HEK293T (cell line): ENCODE measurements around the gene C12orf76.

Experiments used
- CTCF ChIA-PET: fragments of 350-600 bp; formaldehyde crosslinking; extraction: SDS; loops from one replicate; lab custom pipeline; 2021; ENCODE audit warnings: antibody characterized with exemption, inconsistent platforms; lab: Yijun Ruan, JAX
- POLR2A ChIA-PET: fragments of 350-600 bp; formaldehyde crosslinking; extraction: SDS; loops from one replicate; lab custom pipeline; 2020; ENCODE audit warnings: antibody characterized with exemption, inconsistent platforms; lab: Yijun Ruan, JAX
- DNase-seq: peaks from one replicate; pipeline ENCODE4 v3.0.0; 2012; ENCODE audit warnings: mixed read lengths; ENCODE audit errors: extremely low spot score
- ARNT ChIP-seq: fragments of 450-650 bp; IDR thresholded peaks from 2 replicates; pipeline ENCODE4 v1.6.1; 2017; ENCODE audit warnings: mild to moderate bottlenecking
- BHLHE40 ChIP-seq: fragments of 450-650 bp; IDR thresholded peaks from 2 replicates; pipeline ENCODE4 v1.6.1; 2016; ENCODE audit warnings: mild to moderate bottlenecking, moderate library complexity, borderline replicate concordance
- CTBP1 ChIP-seq: fragments of 450-650 bp; IDR thresholded peaks from 2 replicates; pipeline ENCODE4 v1.6.1; 2016; ENCODE audit warnings: borderline replicate concordance
- ELF4 ChIP-seq: fragments of 450-650 bp; IDR thresholded peaks from 2 replicates; pipeline ENCODE4 v1.6.1; 2017; ENCODE audit warnings: antibody characterized with exemption
- FOXA1 ChIP-seq: fragments of 450-650 bp; IDR thresholded peaks from 2 replicates; pipeline ENCODE4 v1.6.1; 2016; ENCODE audit warnings: mild to moderate bottlenecking
- FOXK2 ChIP-seq: fragments of 450-650 bp; IDR thresholded peaks from 2 replicates; pipeline ENCODE4 v1.6.1; 2016; ENCODE audit warnings: mild to moderate bottlenecking
- FOXM1 ChIP-seq: fragments of 450-650 bp; IDR thresholded peaks from 2 replicates; pipeline ENCODE4 v1.6.1; 2017; ENCODE audit warnings: mild to moderate bottlenecking, borderline replicate concordance
- HDGF ChIP-seq: fragments of 450-650 bp; IDR thresholded peaks from 2 replicates; pipeline ENCODE4 v1.6.1; 2017; ENCODE audit warnings: antibody characterized with exemption, borderline replicate concordance
- L3MBTL2 ChIP-seq: fragments of 450-650 bp; conservative IDR thresholded peaks from 2 replicates; pipeline ENCODE4 v1.6.1; 2016; ENCODE audit warnings: mild to moderate bottlenecking
- LEF1 ChIP-seq: fragments of 450-650 bp; IDR thresholded peaks from 2 replicates; pipeline ENCODE4 v1.6.1; 2017; ENCODE audit warnings: mild to moderate bottlenecking, borderline replicate concordance
- NFRKB ChIP-seq: fragments of 450-650 bp; IDR thresholded peaks from 2 replicates; pipeline ENCODE4 v1.6.1; 2016; ENCODE audit warnings: mild to moderate bottlenecking, moderate library complexity
- SP1 ChIP-seq: fragments of 450-650 bp; IDR thresholded peaks from 2 replicates; pipeline ENCODE4 v1.6.1; 2017
- SUZ12 ChIP-seq: fragments of 450-650 bp; IDR thresholded peaks from 2 replicates; pipeline ENCODE4 v1.6.1; 2016; ENCODE audit warnings: mild to moderate bottlenecking
- TARDBP ChIP-seq: fragments of 450-650 bp; IDR thresholded peaks from 2 replicates; pipeline ENCODE4 v1.6.1; 2016
- ZNF384 ChIP-seq: fragments of 450-650 bp; IDR thresholded peaks from 2 replicates; pipeline ENCODE4 v1.6.1; 2016
- TF ChIP-seq, protein P1 (sequence below): fragments of 450-650 bp; IDR thresholded peaks from 2 replicates; pipeline ENCODE4 v1.6.1; 2016

Gene C12orf76

DNA sequence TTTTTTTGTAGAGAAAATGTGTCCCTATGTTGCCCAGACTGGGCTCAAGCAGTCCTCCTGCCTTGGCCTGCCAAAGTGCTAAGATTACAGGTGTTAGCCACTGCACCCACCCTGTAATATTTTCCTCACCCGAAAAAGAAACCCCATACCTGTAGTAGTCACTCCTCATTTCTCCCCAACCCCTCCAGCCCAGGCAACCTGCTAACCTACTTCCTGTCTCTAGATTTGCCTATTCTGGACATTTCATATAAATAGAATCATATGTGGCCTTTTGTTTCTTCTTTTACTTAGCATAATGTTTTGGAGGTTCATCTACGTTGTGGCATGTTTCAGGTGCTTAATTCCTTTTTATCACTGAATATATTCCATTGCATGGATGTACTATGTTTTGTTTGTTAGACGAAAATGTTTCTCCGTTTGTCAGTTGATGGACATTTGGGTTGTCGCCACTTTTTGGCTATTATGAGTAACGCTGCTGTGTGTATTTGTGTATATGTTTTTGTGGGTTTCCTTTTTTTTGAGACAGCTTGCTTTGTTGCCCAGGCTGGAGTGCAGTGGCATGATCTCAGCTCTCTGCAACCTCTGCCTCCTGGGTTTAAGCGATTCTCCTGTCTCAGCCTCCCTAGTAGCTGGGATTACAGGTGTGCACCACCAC lies 42.9 kb downstream of the C12orf76 start:
- ChIA-PET POLR2A (no interaction called here), CTCF (no interaction called here)
- TF ChIP-seq ARNT (no peak), ZNF384 (no peak), TARDBP (no peak), FOXK2 (no peak), BHLHE40 (no peak), HDGF (no peak), L3MBTL2 (no peak), NFRKB (no peak), ELF4 (no peak), LEF1 (no peak), CTBP1 (no peak), SP1 (no peak), FOXA1 (no peak), FOXM1 (no peak)
- TF ChIP-seq, protein P1, sequence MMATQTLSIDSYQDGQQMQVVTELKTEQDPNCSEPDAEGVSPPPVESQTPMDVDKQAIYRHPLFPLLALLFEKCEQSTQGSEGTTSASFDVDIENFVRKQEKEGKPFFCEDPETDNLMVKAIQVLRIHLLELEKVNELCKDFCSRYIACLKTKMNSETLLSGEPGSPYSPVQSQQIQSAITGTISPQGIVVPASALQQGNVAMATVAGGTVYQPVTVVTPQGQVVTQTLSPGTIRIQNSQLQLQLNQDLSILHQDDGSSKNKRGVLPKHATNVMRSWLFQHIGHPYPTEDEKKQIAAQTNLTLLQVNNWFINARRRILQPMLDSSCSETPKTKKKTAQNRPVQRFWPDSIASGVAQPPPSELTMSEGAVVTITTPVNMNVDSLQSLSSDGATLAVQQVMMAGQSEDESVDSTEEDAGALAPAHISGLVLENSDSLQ = no peak
- no peak for DNase-seq

DNA sequence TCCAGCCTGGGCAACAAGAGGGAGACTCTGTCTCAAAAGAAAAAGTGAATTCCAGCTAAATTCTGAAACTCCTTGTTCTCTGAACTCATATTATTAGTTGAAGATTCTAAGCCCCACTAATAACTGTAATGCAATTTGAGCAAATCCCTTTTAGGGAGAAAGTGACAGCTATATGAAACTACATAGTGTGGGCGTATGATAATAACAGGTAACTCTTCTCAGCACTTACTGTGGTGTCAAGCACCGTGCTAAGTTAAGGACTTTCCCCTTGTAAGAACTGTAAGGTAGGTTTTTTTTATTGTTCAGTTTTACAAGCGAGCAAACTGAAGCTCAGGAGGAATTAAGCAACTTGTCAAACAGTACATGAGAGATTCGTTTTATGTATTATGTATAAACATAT lies 43.7 kb downstream of the C12orf76 start:
- TF ChIP-seq FOXM1 = no peak
- no peak for TF ChIP-seq LEF1
- TF ChIP-seq NFRKB = no peak
- TF ChIP-seq ARNT = no peak
- TF ChIP-seq CTBP1 = no peak
- TF ChIP-seq HDGF = no peak
- TF ChIP-seq L3MBTL2 = no peak
- TF ChIP-seq SP1 = no peak
- TF ChIP-seq TARDBP = no peak
- ChIA-PET POLR2A (no interaction called here), CTCF (interaction anchor here (0.7 kb wide), 1 partner anchor 11 kb away, joined by 5 read pairs; no protein-coding TSS in a partner anchor)
- no peak for DNase-seq

DNA sequence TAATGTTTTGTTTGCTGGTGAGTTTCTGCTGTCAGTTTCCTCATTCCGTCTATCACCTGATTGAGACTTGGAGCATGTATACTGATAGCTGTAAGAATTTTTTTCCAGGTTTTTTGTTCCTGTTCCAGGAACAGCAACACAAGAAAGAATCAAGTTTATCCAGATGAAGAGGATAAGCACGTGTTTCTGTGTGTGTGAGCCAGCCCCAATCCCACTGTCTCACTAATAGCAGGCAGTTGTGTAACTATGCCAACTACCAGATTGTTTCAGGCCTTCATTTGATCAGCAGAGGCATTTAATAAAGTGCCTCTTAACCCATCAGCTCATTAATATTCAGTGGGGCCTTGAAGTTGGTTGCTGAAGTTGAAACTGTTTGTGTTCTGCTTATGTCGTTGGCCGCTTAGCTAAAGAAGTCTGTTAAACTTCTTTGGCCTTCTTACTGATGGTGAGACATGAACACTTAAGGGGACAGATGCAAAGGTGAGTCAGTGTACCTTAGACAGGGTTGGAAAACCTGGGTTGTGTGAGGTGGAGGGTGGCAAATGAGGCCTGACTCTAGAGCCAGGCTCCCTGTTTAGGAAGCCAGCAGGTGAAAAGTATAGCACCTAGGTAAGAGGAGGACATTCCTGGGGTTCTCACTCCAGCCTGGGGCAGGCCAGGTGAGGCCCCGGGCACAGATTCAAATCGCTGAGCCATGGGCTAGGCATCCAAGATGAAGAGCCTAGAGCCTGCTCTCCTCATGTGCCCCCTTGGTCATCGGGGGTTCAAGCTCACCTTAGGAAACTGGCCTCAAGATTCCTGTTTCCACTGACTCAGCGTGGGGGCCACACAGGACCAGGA lies 45.4 kb downstream of the C12orf76 start:
- ChIA-PET POLR2A (no interaction called here), CTCF (no interaction called here)
- DNase-seq = no peak
- TF ChIP-seq ARNT = no peak
- TF ChIP-seq ELF4 = no peak
- no peak for TF ChIP-seq FOXM1
- TF ChIP-seq ZNF384 = no peak
- TF ChIP-seq SUZ12 = no peak
- TF ChIP-seq LEF1 = no peak
- TF ChIP-seq FOXA1 = no peak
- TF ChIP-seq, protein P1 = no peak
- no peak for TF ChIP-seq CTBP1
- no peak for TF ChIP-seq BHLHE40
- no peak for TF ChIP-seq SP1
- no peak for TF ChIP-seq TARDBP

DNA sequence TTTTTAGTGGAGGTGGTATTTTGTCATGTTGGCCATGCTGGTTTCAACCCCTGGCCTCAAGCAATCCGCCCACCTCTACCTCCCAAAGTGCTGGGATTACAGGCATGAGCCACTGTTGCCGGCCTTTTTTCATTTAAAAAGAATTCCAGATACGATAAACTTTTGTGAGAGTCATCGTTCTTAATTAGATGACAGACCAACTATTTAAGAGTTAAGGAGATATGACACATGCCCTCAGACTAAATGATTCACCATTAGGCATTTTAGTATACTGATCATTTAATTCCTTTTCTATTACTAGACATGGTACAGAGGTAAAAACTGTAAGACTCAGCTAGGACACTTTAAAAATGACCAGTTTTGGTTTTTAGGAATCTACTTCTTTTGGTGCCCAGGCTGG lies 46.7 kb downstream of the C12orf76 start:
- TF ChIP-seq L3MBTL2 (no peak), FOXA1 (no peak), BHLHE40 (no peak), CTBP1 (no peak), SP1 (no peak), NFRKB (no peak), FOXM1 (no peak)
- POLR2A ChIA-PET = no interaction called here
- CTCF ChIA-PET = no interaction called here
- DNase-seq = no peak

DNA sequence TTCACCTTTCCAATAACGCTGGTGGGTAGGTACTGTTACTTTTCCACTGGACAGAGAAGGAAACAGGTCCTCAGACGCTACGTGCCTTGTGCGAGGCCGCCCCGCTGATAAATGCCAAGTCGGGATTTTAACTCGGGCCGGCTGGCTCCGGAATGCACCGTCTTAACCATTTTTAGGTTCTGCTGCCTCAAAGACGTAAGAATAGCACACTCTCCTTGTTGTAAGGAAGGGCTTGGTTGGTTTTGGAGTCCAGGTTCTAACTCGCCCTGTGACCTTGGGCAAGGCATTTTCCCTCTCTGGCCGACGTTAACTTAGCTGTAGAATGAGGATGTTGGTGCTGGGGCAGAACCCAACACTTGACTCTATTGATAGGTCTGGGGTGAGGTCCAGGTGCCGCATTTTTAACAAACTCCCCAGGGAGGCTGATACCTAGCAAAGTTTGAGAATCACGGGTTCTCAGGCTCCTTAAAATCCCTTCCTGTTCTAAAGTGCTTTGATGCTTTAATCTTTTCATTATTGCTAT lies 48.3 kb downstream of the C12orf76 start:
- DNase-seq = no peak
- TF ChIP-seq ARNT (no peak), HDGF (no peak), L3MBTL2 (no peak)
- ChIA-PET CTCF (no interaction called here), POLR2A (interaction anchor here (0.5 to 1.4 kb wide), 2 partner anchors 13 to 324 kb away, joined by 3 to 6 read pairs; no protein-coding TSS in a partner anchor)

DNA sequence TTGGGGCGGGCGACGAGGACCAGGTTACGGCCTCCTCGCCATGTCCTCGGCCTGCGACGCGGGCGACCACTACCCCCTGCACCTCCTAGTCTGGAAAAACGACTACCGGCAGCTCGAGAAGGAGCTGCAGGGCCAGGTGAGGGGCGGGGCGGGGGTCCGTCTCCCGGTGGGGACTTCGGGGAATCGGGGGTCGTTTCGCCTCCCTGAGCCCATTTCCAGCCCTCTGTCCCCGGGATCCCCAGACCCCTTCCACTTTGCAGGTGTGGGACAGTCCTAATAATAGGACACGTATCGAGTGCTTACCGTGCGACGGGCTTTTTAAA lies 48.7 kb downstream of the C12orf76 start:
- TF ChIP-seq TARDBP (no peak), ZNF384 (no peak), FOXA1 (no peak), L3MBTL2 (no peak), LEF1 (no peak), ARNT (no peak), NFRKB (no peak), ELF4 (no peak), FOXM1 (no peak), HDGF (no peak), BHLHE40 (no peak), SP1 (no peak), FOXK2 (no peak), SUZ12 (no peak), CTBP1 (no peak)
- TF ChIP-seq, protein P1 = no peak
- CTCF ChIA-PET = no interaction called here
- no peak for DNase-seq
- POLR2A ChIA-PET = interaction anchor here (1.4 to 1.6 kb wide), 2 partner anchors 11 to 12 kb away, joined by 3 to 6 read pairs; no protein-coding TSS in a partner anchor
